EL (cell line): ENCODE data around the gene COX4I1.
A peak's percentile ranks its signal among the peaks of the same experiment; 100 is the strongest.

Experiments used
- DNase-seq: peaks from one replicate; pipeline ENCODE4 v3.0.0-alpha.2; 2016

Gene COX4I1

DNA sequence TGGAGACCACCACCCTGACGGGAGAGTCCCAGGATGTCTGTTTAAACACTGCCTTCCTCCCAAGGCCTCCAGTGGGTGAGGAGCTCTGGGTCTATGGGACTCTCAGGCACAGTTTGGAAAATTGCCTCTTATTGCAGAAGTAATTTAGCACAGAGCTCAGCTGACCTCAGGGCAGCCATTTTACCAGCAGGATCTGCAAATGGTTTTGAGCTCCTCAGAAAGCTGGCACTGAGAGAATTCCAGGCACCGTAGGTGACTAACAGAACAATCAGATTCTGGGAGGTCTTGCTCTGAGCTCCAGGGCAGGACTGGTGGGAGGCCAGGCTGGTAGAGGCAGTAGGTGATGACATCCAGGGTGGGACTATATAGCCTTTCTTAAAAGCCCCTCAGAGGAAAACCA, 31.3 kb upstream of the COX4I1 start:
- DNase-seq, result no peak

DNA sequence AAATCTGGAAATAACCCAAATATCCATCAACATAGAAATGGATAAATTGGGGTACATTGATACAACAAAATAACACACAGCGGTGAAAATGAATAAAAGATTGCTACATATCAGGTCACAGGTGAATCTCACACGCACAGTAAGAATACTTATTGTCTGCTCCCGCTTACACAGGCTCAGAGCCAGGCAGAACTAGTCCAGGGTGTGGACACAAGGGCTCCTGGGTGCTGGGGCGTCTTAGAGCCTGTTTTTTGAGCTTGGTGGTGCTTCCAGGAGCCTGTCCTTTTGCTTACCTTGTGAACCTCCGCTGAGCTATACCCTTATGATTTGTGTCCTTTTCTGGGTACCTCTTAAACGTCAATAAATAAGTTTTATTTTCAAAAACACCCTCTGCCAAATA, 28.8 kb upstream of the COX4I1 start:
- no peak for DNase-seq

DNA sequence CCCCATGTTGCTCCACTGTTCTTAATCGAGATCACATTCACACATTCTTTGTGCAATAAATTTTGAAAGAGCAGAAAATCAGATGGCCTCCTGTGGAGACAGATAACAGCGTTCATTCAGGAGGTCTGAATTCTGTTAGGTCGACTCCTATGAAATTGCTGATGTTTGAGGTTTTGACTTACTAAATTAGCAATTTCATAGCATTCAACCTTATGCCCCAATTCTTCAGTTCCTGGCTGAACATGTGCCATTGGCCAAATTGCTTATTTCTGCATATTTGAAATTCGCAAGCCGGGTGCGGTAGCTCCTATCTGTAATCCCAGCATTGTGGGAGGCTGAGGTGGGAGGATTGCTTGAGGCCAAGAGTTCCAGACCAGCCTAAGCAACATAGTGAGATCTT, 26.5 kb upstream of the COX4I1 start:
- DNase-seq, result no peak

- no peak for DNase-seq
Measured at GRCh38 chr16:85774136-85774535, 25.4 kb upstream of the COX4I1 start.

DNA sequence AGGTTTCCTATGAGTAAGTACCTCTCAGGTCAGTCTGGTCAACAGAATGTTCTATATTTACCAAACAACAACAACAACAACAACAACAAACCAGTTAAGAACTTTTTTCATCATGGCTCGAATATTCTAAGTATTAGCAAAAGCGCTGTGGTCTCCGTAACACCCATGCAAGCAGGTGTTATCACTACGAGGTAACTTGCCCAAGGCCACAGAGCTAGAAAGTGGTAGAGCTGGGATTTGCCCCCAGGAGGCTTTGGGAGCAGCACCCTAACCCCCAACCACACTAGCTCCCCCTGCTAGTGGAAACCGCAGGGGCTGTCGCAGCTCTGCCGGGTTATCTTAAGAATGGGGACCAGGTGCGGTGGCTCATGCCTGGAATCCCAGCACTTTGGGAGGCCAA, 24.7 kb upstream of the COX4I1 start:
- DNase-seq, result no peak

DNA sequence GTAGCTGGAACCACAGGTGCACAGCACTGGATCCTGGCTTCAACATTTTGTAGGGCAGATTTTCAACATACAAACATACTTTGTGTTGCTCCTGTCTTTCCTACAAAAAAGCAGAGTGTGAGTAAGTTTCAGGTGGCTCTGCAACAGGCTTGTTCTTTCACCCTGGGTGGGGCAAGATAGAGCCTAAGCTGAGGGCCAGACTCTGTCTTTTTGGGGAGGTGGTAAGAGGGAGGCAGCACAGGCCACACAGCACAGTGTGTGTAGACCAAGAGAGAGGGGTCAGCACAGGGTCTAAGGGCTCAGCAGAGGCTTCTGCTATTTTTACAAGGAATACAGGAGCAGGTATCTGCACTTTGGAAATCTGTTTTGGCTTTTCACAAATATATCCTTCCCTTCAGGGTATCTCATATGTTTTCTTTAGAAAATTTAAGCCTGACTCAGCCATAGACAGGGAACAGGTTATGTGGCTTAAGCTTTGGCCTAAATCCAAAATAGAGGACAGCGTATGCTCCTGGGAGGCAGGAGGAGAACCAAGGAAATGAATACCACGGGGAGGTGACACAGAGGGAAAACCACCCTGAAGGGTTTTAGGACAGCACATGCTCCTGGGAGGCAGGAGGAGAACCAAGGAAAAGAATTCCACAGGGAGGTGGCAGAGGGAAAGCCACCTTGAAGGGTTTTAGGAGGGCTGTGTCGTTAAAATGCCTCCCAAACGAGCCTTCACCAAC, 21.7 kb upstream of the COX4I1 start:
- peak; percentile 71 for DNase-seq

- no peak for DNase-seq
Measured at GRCh38 chr16:85778873-85779272, 20.6 kb upstream of the COX4I1 start.

DNA sequence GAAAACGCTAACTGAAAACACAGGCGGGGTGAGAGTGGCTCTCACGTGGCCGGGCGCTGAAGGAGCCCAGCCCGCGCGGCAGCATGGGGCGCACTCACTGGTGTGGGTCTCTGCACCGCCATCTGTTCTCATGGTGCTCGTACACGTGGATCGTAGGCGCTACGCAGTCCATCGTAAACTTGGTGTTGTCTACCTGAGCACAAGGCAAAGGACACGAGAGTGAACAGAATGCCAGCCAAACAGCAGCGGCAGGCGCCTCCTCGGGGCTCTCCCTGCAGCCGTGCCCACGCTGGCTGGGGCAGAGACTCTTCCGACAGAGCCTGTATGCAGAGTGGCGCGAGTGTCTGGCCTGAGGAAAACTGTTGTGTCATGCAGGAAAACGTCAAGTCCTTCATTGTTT, 19.2 kb upstream of the COX4I1 start:
- DNase-seq, result no peak

DNA sequence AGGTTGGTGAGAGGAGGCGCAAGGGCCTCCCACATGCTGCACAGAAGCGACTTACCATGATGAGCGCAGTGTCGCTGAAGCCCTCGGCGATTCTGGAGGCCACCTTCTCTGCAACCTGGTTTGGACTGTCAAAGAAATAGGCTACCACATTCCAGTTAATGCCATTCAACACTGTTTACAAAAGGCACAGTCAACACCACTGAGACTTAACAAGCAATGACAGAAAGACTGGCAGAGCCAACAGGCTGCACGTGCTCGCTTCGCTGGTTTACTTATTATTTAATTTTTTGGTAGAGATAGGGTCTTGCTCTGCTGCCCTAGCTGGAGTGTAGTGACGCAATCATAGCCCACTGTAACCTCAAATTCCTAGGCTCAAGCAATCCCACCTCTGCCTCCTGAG, 18.3 kb upstream of the COX4I1 start:
- DNase-seq, result no peak

- no peak for DNase-seq
Measured at GRCh38 chr16:85781695-85782370, 17.7 kb upstream of the COX4I1 start.

DNA sequence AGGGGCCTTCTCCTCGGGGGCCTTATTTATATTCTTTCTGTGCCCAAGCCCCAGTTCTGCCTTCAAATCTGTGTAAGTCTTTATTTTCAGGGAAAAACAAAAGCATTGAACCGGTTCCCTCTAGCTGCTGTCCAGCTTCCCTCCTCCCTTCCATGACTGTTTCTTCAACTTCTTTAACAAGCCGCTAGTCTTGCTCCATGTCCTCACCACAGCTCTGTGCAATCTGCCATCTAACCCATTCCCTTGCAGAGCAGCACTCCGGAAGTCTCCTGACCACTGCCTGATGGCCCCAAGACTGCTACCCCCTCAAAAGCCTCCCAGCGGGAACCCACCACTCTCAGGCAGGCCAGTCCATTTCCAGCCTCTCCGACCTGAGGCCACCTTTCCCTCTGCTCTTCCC, 17.0 kb upstream of the COX4I1 start:
- DNase-seq, result no peak

GRCh38 chr16:85783441-85783840, 16.1 kb upstream of the COX4I1 start:
- no peak for DNase-seq

DNA sequence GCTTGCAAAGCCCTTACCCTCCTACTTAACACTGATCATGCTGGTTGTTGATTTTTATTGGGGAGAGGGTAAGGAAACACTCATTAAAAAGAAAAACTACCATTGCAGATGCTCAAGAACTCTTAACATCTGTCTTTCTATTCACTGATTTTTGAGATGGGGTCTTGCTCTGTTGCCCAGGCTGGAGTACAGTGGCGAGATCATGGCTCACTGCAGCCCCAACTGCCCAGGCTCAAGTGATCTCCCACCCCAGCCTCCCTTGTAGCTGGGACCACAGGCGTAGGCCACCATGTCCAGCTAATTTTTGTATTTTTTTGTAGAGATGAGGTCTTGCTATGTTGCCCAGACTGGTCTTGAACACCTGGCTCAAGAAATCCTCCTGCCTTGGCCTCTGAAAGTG, 14.7 kb upstream of the COX4I1 start:
- DNase-seq, result no peak

DNA sequence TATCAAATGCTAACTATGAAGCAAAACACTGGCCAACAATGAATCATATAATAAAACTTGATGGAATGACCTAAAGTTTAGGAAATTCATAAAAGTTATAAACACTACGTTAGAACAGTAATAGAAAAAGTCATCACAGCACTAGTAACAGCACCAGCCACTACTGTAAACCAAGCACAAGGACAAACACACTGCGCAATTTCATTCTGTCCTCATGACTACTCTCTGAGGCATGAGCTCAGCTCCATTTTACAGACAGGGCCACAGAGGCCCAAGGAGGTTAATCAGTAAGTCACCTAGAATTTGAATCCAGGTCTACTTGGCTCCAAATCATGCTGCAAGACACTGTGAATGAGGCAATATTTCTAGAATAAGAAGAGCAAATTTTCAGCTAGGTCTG, 13.6 kb upstream of the COX4I1 start:
- no peak for DNase-seq

GRCh38 chr16:85788819-85789218, 10.7 kb upstream of the COX4I1 start:
- DNase-seq, result no peak

GRCh38 chr16:85789773-85790172, 9.7 kb upstream of the COX4I1 start:
- no peak for DNase-seq

- DNase-seq, result no peak
Measured at GRCh38 chr16:85793662-85794298, 5.7 kb upstream of the COX4I1 start.

DNA sequence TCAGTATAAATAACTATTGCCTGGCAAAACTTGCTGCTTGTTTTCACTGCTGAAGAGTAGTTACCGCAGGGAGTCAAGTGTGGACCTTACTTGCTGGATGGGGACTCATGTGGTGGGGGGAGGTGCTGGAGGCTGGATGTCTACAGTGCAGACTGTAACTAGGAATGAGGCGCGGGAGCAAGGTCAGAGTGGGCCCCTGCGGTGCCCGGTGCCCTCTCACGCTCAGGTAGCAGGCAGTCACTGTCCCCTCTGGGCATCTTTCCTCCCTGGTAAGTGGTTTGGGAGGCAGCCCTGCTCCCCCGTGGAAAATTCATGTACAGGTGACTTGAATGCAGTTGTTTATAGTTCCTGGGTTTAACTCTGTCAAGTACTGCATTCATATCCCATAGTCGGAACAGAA, 4.8 kb upstream of the COX4I1 start:
- no peak for DNase-seq

- no peak for DNase-seq
Measured at GRCh38 chr16:85796152-85796551, 3.3 kb upstream of the COX4I1 start.

GRCh38 chr16:85796599-85796998, 2.9 kb upstream of the COX4I1 start:
- DNase-seq, result no peak

GRCh38 chr16:85798283-85798776, 1.2 kb upstream of the COX4I1 start:
- DNase-seq, result no peak

DNA sequence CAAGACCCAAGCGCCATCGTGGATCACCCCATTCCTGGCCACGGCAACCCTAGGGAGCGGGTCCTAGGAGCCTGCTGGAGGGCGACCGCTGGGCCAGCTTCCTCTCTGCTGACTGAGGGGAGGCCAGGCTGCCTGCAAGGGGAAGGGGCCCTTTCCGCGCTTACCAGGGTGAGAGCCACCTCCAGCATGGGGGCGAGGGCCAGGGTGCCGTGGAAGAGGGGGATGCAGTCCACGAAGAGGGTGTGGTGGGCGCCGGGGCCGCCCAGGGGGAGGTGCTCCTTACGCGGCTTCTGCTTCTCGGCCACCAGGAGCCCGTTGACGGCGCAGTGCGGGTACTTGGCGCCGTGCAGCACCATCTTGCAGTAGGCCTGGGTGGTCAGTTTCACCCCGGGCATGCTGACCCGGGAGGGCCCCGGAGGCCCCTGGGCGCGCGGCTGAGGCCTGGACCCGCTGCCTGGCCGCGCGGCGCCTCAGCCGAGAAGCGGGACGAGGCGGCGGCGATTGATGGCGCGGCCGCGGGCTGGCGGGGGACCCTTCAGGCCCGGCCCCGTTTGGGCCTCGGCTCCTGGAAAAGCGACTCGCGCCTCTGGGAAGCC, 496 bp upstream of the COX4I1 start:
- peak; percentile 36 for DNase-seq

GRCh38 chr16:85800321-85800669, 800 bp downstream of the COX4I1 start:
- DNase-seq, result no peak

- no peak for DNase-seq
Measured at GRCh38 chr16:85803570-85803969, 4.1 kb downstream of the COX4I1 start.
